ENCODE measurements around the gene TMEM101. TPM values are rescaled to one million over a fixed set of nuclear protein-coding genes. Genes with fewer than 3 reads are reported as not detected.

Gene TMEM101
- total and polyA plus RNA-seq, 2 of the 13 experiments (the other 11 are each of a cell fraction or from before 2014, with no cell fraction given): 72.0 to 100 TPM

DNA sequence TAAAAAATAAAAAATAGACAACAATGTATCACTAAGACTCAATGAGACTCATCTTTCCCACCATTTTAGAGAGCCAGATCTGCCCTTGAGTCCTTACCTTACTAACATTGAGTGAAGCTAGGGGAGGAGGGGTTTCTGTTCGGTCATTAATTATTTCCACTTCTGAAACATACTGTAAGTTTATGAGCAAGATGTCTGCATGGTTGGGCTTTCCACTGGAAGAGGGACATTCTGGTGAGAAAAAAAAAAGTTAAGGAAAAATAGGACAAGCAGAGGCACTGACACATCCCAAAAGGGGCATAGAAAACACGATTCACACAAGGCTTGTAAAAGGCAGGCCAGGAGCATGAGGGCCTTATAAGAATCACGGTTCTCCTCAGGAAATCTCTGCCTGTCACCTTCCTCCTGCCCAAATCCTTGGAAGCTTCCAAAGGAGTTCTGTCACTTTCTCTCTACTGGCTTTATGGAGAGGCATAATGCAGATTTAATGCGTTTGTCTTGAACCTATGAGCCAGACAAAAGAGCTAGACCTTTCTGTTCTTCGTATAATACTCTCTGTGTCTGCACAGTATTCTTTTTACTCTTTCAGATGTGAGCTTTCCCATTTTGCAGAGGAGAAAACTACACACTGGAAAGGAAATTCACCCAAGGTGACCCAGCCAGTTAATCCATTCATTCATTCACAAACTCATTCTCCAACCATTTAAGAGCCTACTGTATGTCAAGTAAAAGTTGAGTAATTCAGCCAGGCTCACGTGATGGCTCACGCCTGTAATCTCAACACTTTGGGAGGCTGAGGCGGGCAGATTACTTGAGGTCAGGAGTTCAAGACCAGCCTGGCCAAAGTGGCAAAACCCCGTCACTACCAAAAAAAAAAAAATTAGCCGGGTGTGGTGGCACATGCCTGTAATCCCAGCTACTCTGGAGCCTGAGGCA lies 49.2 kb upstream of the TMEM101 start:
- in situ Hi-C loops (cut with HindIII; ENCODE audit: extremely low pct_ligation_motif_present, low pct_unique_long_range_greater_than_20kb): no loop called here
- H3K4me3 ChIP-seq (replicated peaks in 1 of 3; ENCODE audit: insufficient read depth in 1 of 3, low read depth in 2 of 3, low read length in 3 of 3): no peak overlapping the region
- H2AFZ ChIP-seq (ENCODE audit: low read length): no peak overlapping the region
- no peak for DNase-seq (ENCODE audit: low spot score)
- peaks cover 67% of the 10 kb centered on the region for H3K79me2 ChIP-seq (ENCODE audit: insufficient read depth, low read length)
- CTCF ChIA-PET (ENCODE audit: low intra/inter-chr PET ratio, low total read pairs): no interaction called here
- no peaks in the 10 kb centered on the region for H3K9me3 ChIP-seq (ENCODE audit: low read length)
- H3K4me1 ChIP-seq (ENCODE audit: insufficient read depth, low read length): peaks cover 70% of the 10 kb centered on the region
- no peak overlapping the region for H3K27ac ChIP-seq (ENCODE audit: extremely low read length, insufficient read depth, low read length)
- ATAC-seq: no peak
- intact Hi-C loops (cut with micrococcal nuclease; ENCODE audit: unreplicated experiment): no loop called here
- POLR2A ChIA-PET: interaction anchor here (0.9 kb wide), 1 partner anchor 32 kb away, joined by 3 read pairs; no protein-coding TSS in a partner anchor
- TF ChIP-seq RBFOX2 (IDR thresholded peaks at IDR 0.05; ENCODE audit: low read depth, low read length): 0 out of 2 replicates have a peak, but pooled peaks have one; percentile 37
- TF ChIP-seq ZNF232 (CRISPR knock-in tag; IDR thresholded peaks at IDR 0.05; ENCODE audit: borderline replicate concordance): no peak
- 0 out of 2 replicates have a peak, but pooled peaks have one; percentile 16 for TF ChIP-seq ZNF629 (CRISPR knock-in tag; conservative IDR thresholded peaks at IDR 0.05)
- TF ChIP-seq, protein P1, sequence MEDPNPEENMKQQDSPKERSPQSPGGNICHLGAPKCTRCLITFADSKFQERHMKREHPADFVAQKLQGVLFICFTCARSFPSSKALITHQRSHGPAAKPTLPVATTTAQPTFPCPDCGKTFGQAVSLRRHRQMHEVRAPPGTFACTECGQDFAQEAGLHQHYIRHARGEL (CRISPR knock-in tag; IDR thresholded peaks at IDR 0.05): no peak
- 0 out of 2 replicates have a peak, but pooled peaks have one; percentile 41 for TF ChIP-seq ZSCAN12 (CRISPR knock-in tag; IDR thresholded peaks at IDR 0.05)
- 0 out of 2 replicates have a peak, but pooled peaks have one; percentile 49 for TF ChIP-seq SSRP1 (CRISPR knock-in tag; IDR thresholded peaks at IDR 0.05)
- TSS peak; percentile 43 for BruUV-seq (replicated peaks)
- no peak overlapping the region for H3K9ac ChIP-seq (ENCODE audit: insufficient read depth, low read depth, low read length)
- H3K4me2 ChIP-seq (ENCODE audit: low read depth, low read length): peak overlapping the region; percentile 45
- no peak for FAIRE-seq
- peaks cover 0 to 3% of the 10 kb centered on the region in 2 experiments; a peak in 1 of 5 replicates for H3K27me3 ChIP-seq (ENCODE audit: control insufficient read depth in 1 of 2, insufficient read depth in 2 of 2, low read length in 2 of 2)
- H3K36me3 ChIP-seq (replicated peaks in 1 of 2; ENCODE audit: control insufficient read depth in 1 of 2, insufficient read depth in 2 of 2, low read length in 2 of 2): peaks cover 8 to 47% of the 10 kb centered on the region in 2 experiments
- H4K20me1 ChIP-seq (ENCODE audit: insufficient read depth, low read length): peaks cover 8% of the 10 kb centered on the region
- 92% methylated on average over 10 of the region's 10 CpGs for WGBS (ENCODE audit: low lambda C conversion rate)

DNA sequence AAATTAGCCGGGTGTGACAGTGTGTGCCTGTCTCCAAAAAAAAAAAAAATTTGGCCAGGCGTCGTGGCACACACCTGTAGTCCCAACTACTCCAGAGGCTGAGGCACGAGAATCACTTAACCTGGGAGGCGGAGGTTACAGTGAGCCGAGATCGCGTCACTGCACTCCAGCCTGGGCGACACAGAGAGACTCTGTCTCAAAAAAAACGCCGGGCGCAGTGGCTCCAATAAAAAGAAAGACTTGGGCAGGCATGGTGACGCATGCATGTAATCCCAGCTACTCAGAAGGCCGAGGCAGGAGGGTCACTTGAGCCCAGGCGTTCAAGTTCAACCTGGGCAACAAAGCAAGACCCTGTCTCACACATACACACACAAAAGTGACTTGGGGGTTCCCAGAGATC lies 48.1 kb upstream of the TMEM101 start:
- intact Hi-C loops (cut with micrococcal nuclease; ENCODE audit: unreplicated experiment): no loop called here
- TF ChIP-seq MAFK (conservative IDR thresholded peaks at IDR 0.05 in 1 of 2, IDR thresholded peaks at IDR 0.05 in 1 of 2; ENCODE audit: low read length in 2 of 2) (no peak), ZNF569 (CRISPR knock-in tag; IDR thresholded peaks at IDR 0.05; ENCODE audit: borderline replicate concordance) (no peak), ZKSCAN1 (IDR thresholded peaks at IDR 0.05; ENCODE audit: low read length) (no peak), ONECUT2 (CRISPR knock-in tag; IDR thresholded peaks at IDR 0.05) (no peak), ZNF768 (CRISPR knock-in tag; IDR thresholded peaks at IDR 0.05) (no peak), NONO (IDR thresholded peaks at IDR 0.05) (no peak), NONO (CRISPR knock-in tag; conservative IDR thresholded peaks at IDR 0.05) (no peak)
- TF ChIP-seq, protein P2, sequence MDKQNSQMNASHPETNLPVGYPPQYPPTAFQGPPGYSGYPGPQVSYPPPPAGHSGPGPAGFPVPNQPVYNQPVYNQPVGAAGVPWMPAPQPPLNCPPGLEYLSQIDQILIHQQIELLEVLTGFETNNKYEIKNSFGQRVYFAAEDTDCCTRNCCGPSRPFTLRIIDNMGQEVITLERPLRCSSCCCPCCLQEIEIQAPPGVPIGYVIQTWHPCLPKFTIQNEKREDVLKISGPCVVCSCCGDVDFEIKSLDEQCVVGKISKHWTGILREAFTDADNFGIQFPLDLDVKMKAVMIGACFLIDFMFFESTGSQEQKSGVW (CRISPR knock-in tag; IDR thresholded peaks at IDR 0.05; ENCODE audit: borderline replicate concordance): no peak
- TF ChIP-seq, protein P3, sequence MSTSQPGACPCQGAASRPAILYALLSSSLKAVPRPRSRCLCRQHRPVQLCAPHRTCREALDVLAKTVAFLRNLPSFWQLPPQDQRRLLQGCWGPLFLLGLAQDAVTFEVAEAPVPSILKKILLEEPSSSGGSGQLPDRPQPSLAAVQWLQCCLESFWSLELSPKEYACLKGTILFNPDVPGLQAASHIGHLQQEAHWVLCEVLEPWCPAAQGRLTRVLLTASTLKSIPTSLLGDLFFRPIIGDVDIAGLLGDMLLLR (CRISPR knock-in tag; IDR thresholded peaks at IDR 0.05): no peak

More for the DNA sequence above, 48.1 kb upstream of the TMEM101 start:
- peaks cover 72% of the 10 kb centered on the region for H3K4me1 ChIP-seq (ENCODE audit: insufficient read depth, low read length)
- POLR2A ChIA-PET: interaction anchor here (0.9 kb wide), 1 partner anchor 31 kb away, joined by 3 read pairs; no protein-coding TSS in a partner anchor
- 96% methylated on average over 15 of the region's 15 CpGs for WGBS (ENCODE audit: low lambda C conversion rate)
- no peak overlapping the region for H3K4me3 ChIP-seq (replicated peaks in 1 of 3; ENCODE audit: insufficient read depth in 1 of 3, low read depth in 2 of 3, low read length in 3 of 3)
- H3K27me3 ChIP-seq (ENCODE audit: control insufficient read depth in 1 of 2, insufficient read depth in 2 of 2, low read length in 2 of 2): peaks cover 0 to 3% of the 10 kb centered on the region in 2 experiments; a peak in 1 of 5 replicates
- H3K27ac ChIP-seq (ENCODE audit: extremely low read length, insufficient read depth, low read length): no peak overlapping the region
- no peaks in the 10 kb centered on the region for H3K9me3 ChIP-seq (ENCODE audit: low read length)
- peaks cover 12 to 55% of the 10 kb centered on the region in 2 experiments for H3K36me3 ChIP-seq (replicated peaks in 1 of 2; ENCODE audit: control insufficient read depth in 1 of 2, insufficient read depth in 2 of 2, low read length in 2 of 2)
- no TSS peak for BruUV-seq (replicated peaks)
- no peak overlapping the region for H3K4me2 ChIP-seq (ENCODE audit: low read depth, low read length)
- ATAC-seq: no peak
- DNase-seq (ENCODE audit: low spot score): no peak
- CTCF ChIA-PET (ENCODE audit: low intra/inter-chr PET ratio, low total read pairs): no interaction called here
- H2AFZ ChIP-seq (ENCODE audit: low read length): no peak overlapping the region
- in situ Hi-C loops (cut with HindIII; ENCODE audit: extremely low pct_ligation_motif_present, low pct_unique_long_range_greater_than_20kb): no loop called here
- H3K79me2 ChIP-seq (ENCODE audit: insufficient read depth, low read length): peaks cover 71% of the 10 kb centered on the region
- H3K9ac ChIP-seq (ENCODE audit: insufficient read depth, low read depth, low read length): no peak overlapping the region
- no peak for FAIRE-seq
- peaks cover 10% of the 10 kb centered on the region for H4K20me1 ChIP-seq (ENCODE audit: insufficient read depth, low read length)

All from HepG2 (cell line).